Common myeloid progenitor, CD34-positive (primary cell): ENCODE results near the gene ANKRD36C.
"Not testable (repeated sequence)": the region's sequence is repeated elsewhere in the genome, so short reads cannot be mapped to it uniquely, and the experiment has no call there.

ENCODE experiments used
- CTCF ChIA-PET: fragments of 350-600 bp; sonication (Branson Sonifier 250); formaldehyde crosslinking; loops from one replicate; lab custom pipeline; 2021; ENCODE audit warnings: antibody characterized with exemption; lab: Charles Lee
- POLR2A ChIA-PET: fragments of 350-600 bp; sonication (Branson Sonifier 250); formaldehyde crosslinking; loops from one replicate; lab custom pipeline; 2021; ENCODE audit warnings: antibody characterized with exemption; lab: Charles Lee
- DNase-seq, 3 donors: peaks; one replicate each; pipeline versions ENCODE4 v3.0.0 to v3.0.0-alpha.2; 2013
- H3K27ac ChIP-seq, 2 experiments: 1 replicate in 1 of 2; 2 replicates in 1 of 2; pipeline ENCODE4 v1.7.0; 2013; ENCODE audit warnings: inconsistent platforms in 2 of 2, low read length in 2 of 2, mild to moderate bottlenecking in 2 of 2, low read depth in 1 of 2, moderate library complexity in 1 of 2; ENCODE audit not compliant: severe bottlenecking in 2 of 2, insufficient read depth in 1 of 2, poor library complexity in 1 of 2
- H3K27me3 ChIP-seq, 5 experiments: replicated peaks in 2 of 5; 1 replicate in 3 of 5; 2 replicates in 2 of 5; pipeline versions ENCODE4 v1.6.1 to v1.7.0; 2013; ENCODE audit warnings: low read length in 4 of 5, mild to moderate bottlenecking in 2 of 5, moderate library complexity in 2 of 5, inconsistent platforms in 1 of 5; ENCODE audit not compliant: insufficient read depth in 5 of 5, control insufficient read depth in 4 of 5
- H3K36me3 ChIP-seq, 4 experiments: 1 replicate in 2 of 4; 2 replicates in 2 of 4; pipeline versions ENCODE4 v1.6.1 to v1.7.0; 2013; ENCODE audit warnings: low read length in 3 of 4, control low read depth in 1 of 4, mild to moderate bottlenecking in 1 of 4; ENCODE audit not compliant: control insufficient read depth in 4 of 4, insufficient read depth in 4 of 4
- H3K4me1 ChIP-seq, 4 experiments: 1 replicate in 3 of 4; 2 replicates in 1 of 4; pipeline versions ENCODE4 v1.6.1 to v1.7.1; 2013; ENCODE audit warnings: low read length in 3 of 4, mild to moderate bottlenecking in 3 of 4, control low read depth in 1 of 4, inconsistent platforms in 1 of 4, moderate library complexity in 1 of 4; ENCODE audit not compliant: control insufficient read depth in 4 of 4, insufficient read depth in 4 of 4; ENCODE audit errors: control extremely low read depth in 1 of 4
- H3K4me3 ChIP-seq, 7 experiments: 1 replicate in 4 of 7; 2 replicates in 3 of 7; pipeline versions ENCODE4 v1.5.1 to v1.7.0; 2013; ENCODE audit warnings: mild to moderate bottlenecking in 7 of 7, low read length in 6 of 7, moderate library complexity in 6 of 7, inconsistent platforms in 2 of 7, low read depth in 2 of 7, control low read depth in 1 of 7; ENCODE audit not compliant: insufficient read depth in 4 of 7, control insufficient read depth in 1 of 7; ENCODE audit errors: extremely low read depth in 1 of 7
- H3K9me3 ChIP-seq, 5 experiments: 1 replicate in 4 of 5; 2 replicates in 1 of 5; pipeline versions ENCODE4 v1.6.1 to v1.7.1; 2013; ENCODE audit warnings: low read length in 4 of 5, mild to moderate bottlenecking in 2 of 5, inconsistent platforms in 1 of 5, low read depth in 1 of 5, moderate library complexity in 1 of 5; ENCODE audit not compliant: control insufficient read depth in 4 of 5, insufficient read depth in 2 of 5; ENCODE audit errors: control extremely low read depth in 1 of 5
- WGBS: methylation state at CpG from one replicate; pipeline ENCODE4 v1.1.5; 2013; ENCODE audit not compliant: insufficient coverage; 5-methylcytosine and 5-hydroxymethylcytosine counted together

Gene ANKRD36C

GRCh38 chr2:96008051-96008450 lies 16.4 kb upstream of the ANKRD36C start:
- CTCF ChIA-PET, H3K4me3 ChIP-seq, DNase-seq, H3K27ac ChIP-seq, POLR2A ChIA-PET, H3K27me3 ChIP-seq, H3K9me3 ChIP-seq, H3K36me3 ChIP-seq: not testable (repeated sequence)
- H3K4me1 ChIP-seq: peaks cover 0 to 12% (median 7%) of the 10 kb centered on the region in 4 experiments
- WGBS: 87% methylated on average over 6 of the region's 6 CpGs

GRCh38 chr2:96006248-96006647 lies 14.6 kb upstream of the ANKRD36C start:
- DNase-seq, H3K4me3 ChIP-seq, H3K27ac ChIP-seq, POLR2A ChIA-PET, H3K27me3 ChIP-seq, H3K36me3 ChIP-seq, H3K9me3 ChIP-seq, CTCF ChIA-PET: not testable (repeated sequence)
- 86% methylated on average over 3 of the region's 5 CpGs for WGBS
- peaks cover 0 to 11% (median 7%) of the 10 kb centered on the region in 4 experiments for H3K4me1 ChIP-seq

GRCh38 chr2:95992520-95993272 lies 1.1 kb upstream of the ANKRD36C start:
- H3K9me3 ChIP-seq, POLR2A ChIA-PET, H3K27ac ChIP-seq, H3K4me1 ChIP-seq, H3K27me3 ChIP-seq, H3K36me3 ChIP-seq: not testable (repeated sequence)
- peak; percentile 37 to 74 (median 60) for DNase-seq
- peak overlapping the region; percentile 64 to 83 (median 72) for H3K4me3 ChIP-seq
- WGBS: 0% methylated on average over 11 of the region's 34 CpGs
- CTCF ChIA-PET: interaction anchor here (0.8 to 2.0 kb wide), 15 partner anchors 12 to 295 kb away, joined by 3 to 11 read pairs (median 4); no protein-coding TSS in a partner anchor

- peak overlapping the region; percentile 64 to 83 (median 72) for H3K4me3 ChIP-seq
- H3K27ac ChIP-seq, POLR2A ChIA-PET, H3K27me3 ChIP-seq, H3K9me3 ChIP-seq, H3K36me3 ChIP-seq, DNase-seq, H3K4me1 ChIP-seq: not testable (repeated sequence)
- no CpG with 5 or more reads among the region's 39 CpGs for WGBS
- CTCF ChIA-PET: interaction anchor here (0.9 to 2.0 kb wide), 11 partner anchors 17 to 296 kb away, joined by 3 to 11 read pairs (median 4); no protein-coding TSS in a partner anchor
Observed at GRCh38 chr2:95992102-95992501, 478 bp upstream of the ANKRD36C start.

- peak overlapping the region in 6 of 7 experiments; percentile 23 to 68 (median 49) for H3K4me3 ChIP-seq
- DNase-seq: peak in 2 of 3 donors; percentile 6 to 15
- H3K36me3 ChIP-seq, CTCF ChIA-PET, H3K27ac ChIP-seq, H3K9me3 ChIP-seq, POLR2A ChIA-PET, H3K4me1 ChIP-seq, H3K27me3 ChIP-seq: not testable (repeated sequence)
- WGBS: 0% methylated on average over 3 of the region's 6 CpGs
Observed at GRCh38 chr2:95990884-95991283, 740 bp downstream of the ANKRD36C start.

GRCh38 chr2:95951662-95952061 lies 40.0 kb downstream of the ANKRD36C start:
- CTCF ChIA-PET, H3K36me3 ChIP-seq, DNase-seq, H3K27me3 ChIP-seq, H3K27ac ChIP-seq, POLR2A ChIA-PET, H3K4me1 ChIP-seq, H3K4me3 ChIP-seq, H3K9me3 ChIP-seq: not testable (repeated sequence)
- WGBS: no CpG with 5 or more reads among the region's 2 CpGs

GRCh38 chr2:95948039-95948438 lies 43.6 kb downstream of the ANKRD36C start:
- WGBS: 80% methylated on average over 1 of the region's 1 CpG
- H3K36me3 ChIP-seq: peaks cover 0 to 14% (median 1%) of the 10 kb centered on the region in 4 experiments
- POLR2A ChIA-PET, DNase-seq, H3K4me1 ChIP-seq, H3K27me3 ChIP-seq, H3K27ac ChIP-seq, CTCF ChIA-PET, H3K9me3 ChIP-seq, H3K4me3 ChIP-seq: not testable (repeated sequence)
